ENCODE data around the gene RHOT2. TPM values are rescaled to one million over a fixed set of nuclear protein-coding genes. Genes with fewer than 3 reads are reported as not detected.
A peak's percentile ranks its signal among the peaks of the same experiment; 100 is the strongest.

The RHOT2 gene
- 121 TPM for total RNA-seq (ENCODE audit: unreplicated experiment)
- long read RNA-seq, transcript RHOT2-201 (19 exons, 2,539 nt) = major isoform, 40 of 118 reads
- long read RNA-seq, partial matches to known transcripts = 5 of 118 reads
- long read RNA-seq, other reads (novel, unspliced or antisense) = 73 of 118 reads

DNA sequence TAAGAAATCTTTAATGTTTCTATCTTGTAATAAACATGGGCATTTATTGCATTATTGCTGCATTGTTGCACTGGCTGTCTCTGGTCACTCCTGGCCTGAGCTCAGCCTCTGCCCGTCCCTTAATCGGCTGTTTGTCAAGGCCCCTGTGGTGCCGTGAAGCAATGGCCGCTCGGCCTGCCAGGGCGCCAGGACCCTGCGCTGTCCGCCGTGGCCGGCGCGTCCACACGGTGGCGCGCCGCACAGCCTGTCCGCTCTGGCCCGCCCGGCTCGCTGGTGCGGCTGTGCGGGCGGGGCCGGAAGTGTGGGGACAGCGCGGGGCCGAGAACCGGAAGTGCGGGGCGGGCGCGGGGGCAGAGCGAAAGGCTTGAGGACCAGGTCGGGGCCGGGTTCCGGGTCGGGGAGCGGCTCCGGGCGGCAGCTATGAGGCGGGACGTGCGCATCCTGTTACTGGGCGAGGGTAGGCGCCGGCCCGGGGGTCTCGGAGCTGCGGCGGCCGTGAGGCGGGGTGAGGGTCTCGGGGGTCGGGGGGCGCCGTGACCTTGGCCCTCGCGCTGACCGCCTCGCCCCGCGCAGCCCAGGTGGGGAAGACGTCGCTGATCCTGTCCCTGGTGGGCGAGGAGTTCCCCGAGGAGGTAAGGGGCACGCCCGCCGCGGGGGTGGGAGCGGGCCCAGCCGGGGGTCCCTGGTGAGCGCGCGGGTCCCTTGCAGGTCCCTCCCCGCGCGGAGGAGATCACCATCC, at the start of gene RHOT2:
TSS of gene RHOT2 (plus strand) at position 353 of the 739 bp plus-strand sequence. CDS start at position 421, 68 bp downstream.
- peak; percentile 94 for DNase-seq (ENCODE audit: low spot score)
- H3K27ac Mint-ChIP-seq (ENCODE audit: unreplicated experiment) = peak within 1 kb of the TSS; percentile 42
- peaks cover 5% of the 10 kb centered on the region for H3K27me3 Mint-ChIP-seq (ENCODE audit: unreplicated experiment)
- no peaks in the 10 kb centered on the region for H3K9me3 Mint-ChIP-seq (ENCODE audit: unreplicated experiment)
- H3K36me3 Mint-ChIP-seq (ENCODE audit: low read depth, unreplicated experiment) = peaks cover 2% of the 10 kb centered on the region
- H3K4me1 Mint-ChIP-seq (ENCODE audit: unreplicated experiment) = no peaks in the 10 kb centered on the region
- peak within 1 kb of the TSS; percentile 81 for H3K4me3 Mint-ChIP-seq (ENCODE audit: unreplicated experiment)
- TF ChIP-seq CTCF (IDR thresholded peaks at IDR 0.05; ENCODE audit: unreplicated experiment) = peak; percentile 70

- peaks cover 5% of the 10 kb centered on the region for H3K27me3 Mint-ChIP-seq (ENCODE audit: unreplicated experiment)
- H3K4me1 Mint-ChIP-seq (ENCODE audit: unreplicated experiment) = no peaks in the 10 kb centered on the region
- no peaks in the 10 kb centered on the region for H3K9me3 Mint-ChIP-seq (ENCODE audit: unreplicated experiment)
- no peak for DNase-seq (ENCODE audit: low spot score)
- no peak overlapping the region for H3K27ac Mint-ChIP-seq (ENCODE audit: unreplicated experiment)
- TF ChIP-seq CTCF (IDR thresholded peaks at IDR 0.05; ENCODE audit: unreplicated experiment) = no peak
- peaks cover 4% of the 10 kb centered on the region for H3K36me3 Mint-ChIP-seq (ENCODE audit: low read depth, unreplicated experiment)
- H3K4me3 Mint-ChIP-seq (ENCODE audit: unreplicated experiment) = no peak overlapping the region
Observed at GRCh38 chr16:619476-620100, 48.3 kb upstream of the RHOT2 start.

DNA sequence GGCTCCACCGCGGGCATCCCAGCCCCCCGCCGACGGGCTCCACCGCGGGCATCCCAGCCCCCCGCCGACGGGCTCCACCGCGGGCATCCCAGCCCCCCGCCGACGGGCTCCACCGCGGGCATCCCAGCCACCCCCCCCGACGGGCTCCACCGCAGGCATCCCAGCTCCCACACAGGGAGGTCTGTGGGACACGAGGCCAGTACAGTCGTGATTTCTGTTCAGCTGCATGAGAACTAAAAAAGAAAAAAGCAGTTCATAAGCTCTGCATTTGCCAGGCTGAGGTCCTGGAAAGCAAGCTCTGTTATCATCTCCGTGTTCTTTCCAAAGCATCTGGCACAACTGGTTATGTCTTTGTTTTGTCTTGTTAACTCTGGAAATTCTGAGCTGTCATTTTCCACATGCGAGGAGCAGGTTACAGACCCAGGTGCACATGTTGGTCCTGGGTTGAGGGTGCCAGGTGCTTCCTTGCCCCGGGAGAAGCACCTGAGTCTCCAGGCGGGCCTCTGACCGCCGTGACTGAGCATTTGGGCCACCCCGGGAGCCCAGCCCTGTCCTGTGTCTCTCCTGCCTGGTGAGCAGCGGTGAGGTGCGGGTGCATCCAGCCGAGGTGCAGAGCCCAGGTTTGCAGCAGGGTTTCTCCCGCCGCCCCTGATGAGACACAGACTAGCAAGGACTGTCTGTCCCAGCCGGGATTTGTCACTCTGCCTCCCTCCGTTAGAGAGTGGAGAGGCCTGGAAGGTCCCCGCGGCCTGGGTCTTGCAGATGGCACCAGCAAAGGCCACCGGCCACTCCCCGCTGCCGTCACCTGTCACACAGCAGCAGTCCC, 47.0 kb upstream of the RHOT2 start:
- Mint-ChIP-seq H3K36me3 (ENCODE audit: low read depth, unreplicated experiment) (no peaks in the 10 kb centered on the region), H3K9me3 (ENCODE audit: unreplicated experiment) (no peaks in the 10 kb centered on the region), H3K27ac (ENCODE audit: unreplicated experiment) (no peak overlapping the region), H3K4me1 (ENCODE audit: unreplicated experiment) (no peaks in the 10 kb centered on the region), H3K27me3 (ENCODE audit: unreplicated experiment) (peaks cover 5% of the 10 kb centered on the region), H3K4me3 (ENCODE audit: unreplicated experiment) (no peak overlapping the region)
- DNase-seq (ENCODE audit: low spot score) = no peak
- TF ChIP-seq CTCF (IDR thresholded peaks at IDR 0.05; ENCODE audit: unreplicated experiment) = no peak

GRCh38 chr16:621526-622105, 46.3 kb upstream of the RHOT2 start:
- H3K4me3 Mint-ChIP-seq (ENCODE audit: unreplicated experiment) = no peak overlapping the region
- DNase-seq (ENCODE audit: low spot score) = no peak
- H3K9me3 Mint-ChIP-seq (ENCODE audit: unreplicated experiment) = no peaks in the 10 kb centered on the region
- peaks cover 7% of the 10 kb centered on the region for H3K27me3 Mint-ChIP-seq (ENCODE audit: unreplicated experiment)
- no peaks in the 10 kb centered on the region for H3K4me1 Mint-ChIP-seq (ENCODE audit: unreplicated experiment)
- H3K36me3 Mint-ChIP-seq (ENCODE audit: low read depth, unreplicated experiment) = peaks cover 3% of the 10 kb centered on the region
- TF ChIP-seq CTCF (IDR thresholded peaks at IDR 0.05; ENCODE audit: unreplicated experiment) = no peak
- H3K27ac Mint-ChIP-seq (ENCODE audit: unreplicated experiment) = no peak overlapping the region

Measured in endothelial cell (in vitro differentiated cells).